WI38 (cell line): ENCODE results near the gene CUL3.
"Not testable (repeated sequence)": the region's sequence is repeated elsewhere in the genome, so short reads cannot be mapped to it uniquely, and the experiment has no call there.

Source experiments
- H3K4me3 ChIP-seq: 2 replicates; pipeline ENCODE4 v1.5.1; 2011; ENCODE audit warnings: low read depth, mild to moderate bottlenecking, control low read depth, low read length
- TF ChIP-seq, protein P1 (sequence below): IDR thresholded peaks from 2 replicates; pipeline ENCODE4 v1.5.1; 2012; ENCODE audit warnings: low read depth, mild to moderate bottlenecking, control low read depth, low read length

Gene CUL3

DNA sequence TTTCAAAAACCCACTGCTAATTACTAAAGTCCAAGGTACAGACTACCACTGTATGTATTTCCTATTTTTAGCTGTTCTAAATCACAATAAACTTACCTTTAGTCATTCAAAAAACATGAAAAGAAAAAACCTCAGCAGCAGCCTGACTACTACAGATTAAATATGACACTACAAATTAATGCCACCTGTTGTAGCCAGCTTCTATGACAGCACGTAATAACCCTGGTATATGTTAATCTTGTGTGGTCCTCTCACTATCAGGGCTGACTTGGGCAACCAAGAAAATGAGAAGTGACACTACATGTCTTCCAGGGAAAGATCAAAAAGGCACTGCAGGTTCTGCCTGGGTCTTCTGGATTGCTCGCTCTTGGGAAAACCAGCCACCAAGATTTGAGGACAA, 92.6 kb downstream of the CUL3 start:
- H3K4me3 ChIP-seq = no peak overlapping the region
- TF ChIP-seq, protein P1, sequence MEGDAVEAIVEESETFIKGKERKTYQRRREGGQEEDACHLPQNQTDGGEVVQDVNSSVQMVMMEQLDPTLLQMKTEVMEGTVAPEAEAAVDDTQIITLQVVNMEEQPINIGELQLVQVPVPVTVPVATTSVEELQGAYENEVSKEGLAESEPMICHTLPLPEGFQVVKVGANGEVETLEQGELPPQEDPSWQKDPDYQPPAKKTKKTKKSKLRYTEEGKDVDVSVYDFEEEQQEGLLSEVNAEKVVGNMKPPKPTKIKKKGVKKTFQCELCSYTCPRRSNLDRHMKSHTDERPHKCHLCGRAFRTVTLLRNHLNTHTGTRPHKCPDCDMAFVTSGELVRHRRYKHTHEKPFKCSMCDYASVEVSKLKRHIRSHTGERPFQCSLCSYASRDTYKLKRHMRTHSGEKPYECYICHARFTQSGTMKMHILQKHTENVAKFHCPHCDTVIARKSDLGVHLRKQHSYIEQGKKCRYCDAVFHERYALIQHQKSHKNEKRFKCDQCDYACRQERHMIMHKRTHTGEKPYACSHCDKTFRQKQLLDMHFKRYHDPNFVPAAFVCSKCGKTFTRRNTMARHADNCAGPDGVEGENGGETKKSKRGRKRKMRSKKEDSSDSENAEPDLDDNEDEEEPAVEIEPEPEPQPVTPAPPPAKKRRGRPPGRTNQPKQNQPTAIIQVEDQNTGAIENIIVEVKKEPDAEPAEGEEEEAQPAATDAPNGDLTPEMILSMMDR = no peak

- H3K4me3 ChIP-seq = not testable (repeated sequence)
Observed at GRCh38 chr2:224487940-224488339, 97.2 kb downstream of the CUL3 start.

DNA sequence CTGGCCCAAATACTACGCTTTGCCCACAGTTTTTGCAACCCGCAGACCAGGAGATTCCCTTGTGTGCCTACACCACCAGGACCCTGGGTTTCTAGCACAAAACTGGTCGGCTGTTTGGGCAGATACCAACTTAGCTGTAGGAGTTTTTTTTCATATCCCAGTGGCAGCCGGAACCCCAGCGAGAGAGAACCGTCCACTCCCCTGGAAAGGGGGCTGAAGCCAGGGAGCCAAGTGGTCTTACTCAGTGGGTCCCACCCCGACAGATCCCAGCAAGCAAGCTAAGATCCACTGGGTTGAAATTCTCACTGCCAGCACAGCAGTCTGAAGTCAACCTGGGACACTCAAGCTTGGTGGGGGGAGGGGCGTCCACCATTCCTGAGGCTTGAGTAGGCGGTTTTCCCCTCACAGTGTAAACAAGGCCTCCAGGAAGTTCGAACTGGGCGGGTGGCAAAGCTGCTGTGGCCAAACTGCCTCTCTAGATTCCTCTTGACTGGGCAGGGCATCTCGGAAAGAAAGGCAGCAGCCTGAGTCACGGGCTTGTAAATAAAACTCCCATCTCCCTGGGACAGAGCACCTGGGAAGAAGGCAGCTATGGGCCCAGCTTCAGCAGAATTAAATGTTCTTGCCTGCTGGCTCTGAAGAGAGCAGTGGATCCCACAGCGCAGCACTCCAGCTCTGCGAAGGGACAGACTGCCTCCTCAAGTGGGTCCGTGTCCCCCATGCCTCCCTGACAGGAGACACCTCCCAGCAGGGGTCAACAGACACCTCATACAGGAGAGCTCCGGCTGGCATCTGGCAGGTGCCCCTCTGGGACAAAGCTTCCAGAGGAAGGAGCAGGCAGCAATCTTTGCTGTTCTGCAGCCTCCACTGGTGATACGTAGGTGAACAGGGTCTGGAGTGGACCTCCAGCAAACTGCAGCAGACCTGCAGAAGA, 99.8 kb downstream of the CUL3 start:
- not testable (repeated sequence) for H3K4me3 ChIP-seq

GRCh38 chr2:224479826-224480225, 105.3 kb downstream of the CUL3 start:
- TF ChIP-seq, protein P1 = no peak
- no peak overlapping the region for H3K4me3 ChIP-seq

- TF ChIP-seq, protein P1 = no peak
Observed at GRCh38 chr2:224472827-224473226, 112.3 kb downstream of the CUL3 start.

DNA sequence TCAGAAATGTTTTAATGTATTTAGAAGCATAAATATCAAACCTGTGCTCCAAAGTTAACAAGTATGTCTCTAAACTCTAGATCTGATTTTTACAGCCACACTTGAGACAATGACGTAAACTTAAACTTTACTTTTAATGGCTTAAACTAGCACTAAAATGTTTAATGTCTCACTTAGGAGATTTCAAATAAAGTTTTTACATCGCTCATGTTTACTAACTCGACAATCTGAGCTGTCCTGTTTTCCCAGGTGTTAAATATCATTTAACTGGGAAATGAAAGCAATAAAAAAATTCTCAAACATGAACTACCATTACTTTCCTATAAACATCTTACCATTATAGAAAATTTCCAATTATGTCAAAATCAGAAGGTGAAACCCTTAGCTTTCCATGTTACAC, 113.0 kb downstream of the CUL3 start:
- TF ChIP-seq, protein P1 = no peak
- no peak overlapping the region for H3K4me3 ChIP-seq

More at GRCh38 chr2:224472827-224473226, 112.3 kb downstream of the CUL3 start:
- H3K4me3 ChIP-seq = no peak overlapping the region

DNA sequence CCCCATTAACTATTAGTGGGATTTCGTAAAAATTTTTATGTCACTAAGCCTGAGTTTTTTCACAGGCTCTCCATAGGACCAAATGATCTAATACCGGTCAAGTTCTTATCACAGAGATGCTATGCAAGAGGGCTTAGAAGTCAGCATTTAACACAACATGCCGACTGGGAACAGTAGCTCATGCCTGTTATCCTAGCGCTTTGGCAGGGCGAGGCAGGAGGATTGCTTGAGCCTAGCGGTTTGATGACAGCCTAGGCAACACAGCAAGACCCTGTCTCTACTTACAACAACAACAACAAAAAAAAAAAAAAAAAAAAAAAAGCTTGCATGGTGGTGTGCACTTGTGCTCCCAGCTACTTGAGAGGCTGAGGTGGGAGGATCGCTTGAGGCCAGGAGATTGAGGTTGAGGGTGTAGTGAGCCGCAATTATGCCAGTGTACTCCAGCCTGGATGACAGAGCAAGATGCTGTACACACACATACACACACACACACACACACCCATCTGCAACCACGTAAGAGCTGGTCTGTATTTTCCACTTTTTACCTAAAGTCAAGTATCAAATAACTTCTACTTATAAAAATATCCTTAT, 115.7 kb downstream of the CUL3 start:
- TF ChIP-seq, protein P1 = no peak

DNA sequence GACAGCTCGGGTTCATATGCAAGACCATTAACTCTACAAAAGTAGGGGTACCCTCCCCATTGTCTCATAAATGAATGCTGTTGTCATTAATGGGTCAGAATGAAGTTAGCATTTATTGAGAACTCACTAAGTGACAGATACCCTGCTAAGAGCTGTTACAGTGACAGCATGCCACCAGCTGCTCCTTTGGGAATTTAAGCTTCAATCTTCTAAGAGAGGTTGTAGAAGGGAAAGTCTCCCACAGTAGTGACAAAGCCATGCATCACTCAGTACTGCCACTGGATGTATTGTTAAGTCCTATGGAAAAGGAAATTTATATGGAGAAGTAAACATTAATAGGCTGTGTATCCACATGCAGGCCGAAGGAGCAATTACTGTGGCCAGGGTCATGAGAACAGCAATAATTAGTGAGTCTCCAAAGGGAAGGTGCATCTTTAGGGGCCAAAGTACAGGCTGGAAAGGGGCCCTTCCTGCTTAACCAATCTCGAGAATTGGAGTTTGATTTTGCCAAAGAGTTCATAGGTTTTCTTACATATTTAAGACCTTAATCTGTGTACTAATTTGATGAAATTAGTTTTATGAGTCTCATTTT, 118.8 kb downstream of the CUL3 start:
- H3K4me3 ChIP-seq = no peak overlapping the region
- TF ChIP-seq, protein P1 = no peak

More for the DNA sequence above, 115.7 kb downstream of the CUL3 start:
- H3K4me3 ChIP-seq = no peak overlapping the region
